T-helper 1 cell treated with Interleukin-12 subunit alpha and Interleukin-12 subunit beta and Interleukin-4 antibody, amounts not matched to agents 30 μg/mL and 1 μg/mL, for 36 hours (primary cell): ENCODE data around the gene OLFM1.
"Not testable (repeated sequence)": the region's sequence is repeated elsewhere in the genome, so short reads cannot be mapped to it uniquely, and the experiment has no call there.

ENCODE experiments used
- H3K27ac Mint-ChIP-seq: one replicate; pipeline ENCODE4 v1.8.0; 2021; ENCODE audit warnings: mild to moderate bottlenecking, mixed read lengths
- H3K27me3 Mint-ChIP-seq: one replicate; pipeline ENCODE4 v1.8.0; 2021; ENCODE audit warnings: low read depth, mixed read lengths
- H3K36me3 Mint-ChIP-seq: one replicate; pipeline ENCODE4 v1.8.0; 2021; ENCODE audit warnings: low read depth, mixed read lengths
- H3K4me1 Mint-ChIP-seq: one replicate; pipeline ENCODE4 v1.8.0; 2021; ENCODE audit warnings: low read depth, mixed read lengths
- H3K4me3 Mint-ChIP-seq: one replicate; pipeline ENCODE4 v1.8.0; 2021; ENCODE audit warnings: mild to moderate bottlenecking, moderate library complexity, mixed read lengths
- H3K9me3 Mint-ChIP-seq: one replicate; pipeline ENCODE4 v1.8.0; 2021; ENCODE audit warnings: mixed read lengths

The OLFM1 gene

DNA sequence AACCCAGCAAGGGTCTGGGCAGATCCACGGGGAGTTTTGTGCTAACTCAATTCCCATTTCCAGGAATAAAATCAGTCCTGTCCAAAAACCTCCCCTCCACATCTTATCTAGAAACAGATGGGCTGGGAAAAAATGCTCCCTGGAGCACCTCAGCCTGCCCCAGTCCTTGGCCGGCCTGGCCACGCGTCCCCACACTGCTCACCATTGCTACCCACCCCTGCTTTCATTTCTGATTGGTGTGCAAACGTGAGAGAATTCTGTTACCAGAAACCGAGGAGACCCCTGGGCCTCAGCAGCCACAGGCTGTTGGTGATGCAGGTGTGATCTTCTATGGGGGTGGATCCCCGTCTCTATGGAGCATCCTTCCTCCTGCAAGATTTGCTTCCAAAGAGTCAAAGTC is 38.0 kb upstream of the OLFM1 start:
- Mint-ChIP-seq H3K27ac (no peak overlapping the region), H3K36me3 (no peaks in the 10 kb centered on the region), H3K4me1 (no peaks in the 10 kb centered on the region), H3K27me3 (peaks cover 4% of the 10 kb centered on the region), H3K9me3 (no peaks in the 10 kb centered on the region), H3K4me3 (no peak overlapping the region)

DNA sequence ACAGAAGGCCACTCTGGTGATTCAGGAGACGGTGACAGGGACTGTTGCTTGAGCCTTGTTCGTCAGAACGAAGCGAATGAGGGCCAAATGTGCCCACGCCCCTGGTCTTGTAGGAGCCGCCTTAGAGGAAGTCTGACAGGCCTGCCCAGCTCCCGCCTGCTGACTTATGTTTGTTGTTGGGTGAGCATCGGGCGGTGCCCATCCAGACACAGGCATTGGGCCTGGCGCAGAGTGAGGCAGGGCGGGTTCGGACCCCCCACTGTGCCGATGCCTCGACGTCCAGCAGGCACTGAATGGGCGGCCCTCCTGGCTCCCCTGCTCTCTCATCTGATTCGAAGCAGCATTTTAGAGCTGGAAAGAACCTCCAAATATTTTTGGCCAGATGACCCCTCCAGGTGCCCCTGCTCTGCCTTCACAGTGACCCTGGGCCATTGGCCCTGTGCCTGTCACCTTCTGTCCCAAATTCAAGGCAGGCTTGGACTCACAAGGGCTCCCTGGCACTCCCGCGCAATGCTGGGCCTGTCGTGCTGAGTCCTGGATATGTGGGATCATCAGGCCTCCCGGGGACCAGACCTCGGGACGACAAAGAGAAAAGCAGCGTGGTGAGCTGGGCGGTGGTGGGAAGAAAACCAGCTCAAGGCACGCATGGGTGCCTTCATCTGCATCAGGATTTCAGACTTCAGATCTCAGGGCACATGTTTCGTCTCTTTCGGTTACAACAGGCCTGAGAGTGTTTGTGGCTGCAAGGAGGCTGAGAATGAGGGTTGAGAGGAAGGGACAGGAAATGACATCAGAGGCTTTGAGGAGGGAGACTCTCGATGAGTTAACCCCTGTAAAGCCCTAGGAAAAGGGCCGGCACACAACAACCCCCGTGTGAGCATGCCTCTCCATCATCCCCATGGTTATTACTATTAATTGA is 37.1 kb upstream of the OLFM1 start:
- H3K36me3 Mint-ChIP-seq, result no peaks in the 10 kb centered on the region
- H3K9me3 Mint-ChIP-seq, result no peaks in the 10 kb centered on the region
- no peak overlapping the region for H3K27ac Mint-ChIP-seq
- H3K27me3 Mint-ChIP-seq, result peaks cover 5% of the 10 kb centered on the region
- no peaks in the 10 kb centered on the region for H3K4me1 Mint-ChIP-seq
- no peak overlapping the region for H3K4me3 Mint-ChIP-seq

DNA sequence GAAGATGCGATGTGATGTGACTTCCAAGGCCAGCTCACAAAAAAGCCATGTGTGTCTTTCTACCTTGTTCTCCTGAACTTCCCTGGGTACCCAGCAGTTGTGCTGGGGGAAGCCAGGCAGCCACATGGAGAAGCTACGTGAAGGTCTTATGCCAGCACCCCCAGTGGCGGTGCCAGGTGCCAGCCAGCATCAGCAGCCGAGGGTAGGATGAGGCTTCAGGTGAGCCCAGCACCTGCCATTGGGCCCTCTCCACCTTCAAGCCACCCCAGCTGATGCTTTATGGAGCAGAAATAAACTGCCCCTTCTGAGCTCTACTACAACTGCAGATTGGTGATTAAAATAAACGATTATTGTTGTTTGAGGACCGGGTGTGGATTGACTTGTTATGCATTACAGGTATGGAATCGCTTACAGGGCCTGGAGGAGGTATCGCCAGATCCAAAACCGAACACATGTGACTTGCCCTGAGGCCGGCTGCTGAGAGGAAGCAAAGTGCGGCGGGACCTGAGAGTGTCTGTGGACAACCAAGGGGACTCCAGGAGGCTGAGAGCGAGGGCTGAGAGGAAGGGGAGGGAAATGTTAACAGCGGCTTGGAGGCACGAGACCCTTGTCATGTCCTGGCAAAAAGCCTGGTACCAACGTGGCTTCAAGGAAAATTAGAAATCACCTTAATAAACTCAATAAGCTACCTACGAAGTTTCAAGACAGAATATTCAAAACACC is 36.0 kb upstream of the OLFM1 start:
- Mint-ChIP-seq H3K36me3 (no peaks in the 10 kb centered on the region), H3K4me1 (no peaks in the 10 kb centered on the region), H3K27me3 (peaks cover 5% of the 10 kb centered on the region), H3K27ac (no peak overlapping the region), H3K4me3 (no peak overlapping the region), H3K9me3 (no peaks in the 10 kb centered on the region)

DNA sequence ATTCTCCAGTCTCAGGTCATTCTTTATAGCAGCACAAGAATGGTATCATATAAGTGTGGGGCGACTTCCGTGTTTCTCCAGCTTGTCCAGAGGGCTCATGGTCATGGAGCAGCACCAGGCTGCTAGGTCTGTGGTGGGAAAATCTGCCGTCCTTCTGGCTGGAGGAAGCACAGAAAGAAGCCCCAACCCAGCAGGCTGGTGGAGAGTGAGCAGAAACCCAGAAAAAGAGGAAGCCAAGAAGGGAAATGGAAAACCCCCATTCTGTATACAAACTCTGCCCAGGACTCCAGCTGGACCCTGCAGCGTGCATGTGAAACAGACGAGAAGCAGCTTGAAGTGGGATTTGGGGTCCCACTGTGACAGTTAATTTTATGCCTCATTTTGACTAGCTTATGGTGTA is 34.3 kb upstream of the OLFM1 start:
- Mint-ChIP-seq H3K27ac (no peak overlapping the region), H3K27me3 (peaks cover 9% of the 10 kb centered on the region), H3K9me3 (no peaks in the 10 kb centered on the region), H3K4me3 (no peak overlapping the region), H3K36me3 (no peaks in the 10 kb centered on the region), H3K4me1 (no peaks in the 10 kb centered on the region)

DNA sequence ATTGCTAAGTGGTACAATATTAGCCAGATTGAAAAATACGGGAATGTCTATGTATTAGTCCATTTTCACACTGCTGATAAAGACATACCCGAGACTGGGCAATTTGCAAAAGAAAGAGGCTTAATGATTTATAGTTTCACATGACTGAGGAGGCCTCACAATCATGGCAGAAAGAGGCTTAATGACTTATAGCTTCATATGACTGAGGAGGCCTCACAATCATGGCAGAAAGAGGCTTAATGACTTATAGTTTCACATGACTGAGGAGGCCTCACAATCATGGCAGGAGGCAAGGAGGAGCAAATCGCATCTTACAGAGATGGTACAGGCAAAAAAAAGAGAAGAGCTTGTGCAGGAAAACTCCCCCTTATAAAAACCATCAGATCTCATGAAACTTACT is 32.3 kb upstream of the OLFM1 start:
- H3K4me1 Mint-ChIP-seq, result no peaks in the 10 kb centered on the region
- no peaks in the 10 kb centered on the region for H3K36me3 Mint-ChIP-seq
- H3K9me3 Mint-ChIP-seq, result no peaks in the 10 kb centered on the region
- no peak overlapping the region for H3K27ac Mint-ChIP-seq
- H3K4me3 Mint-ChIP-seq, result no peak overlapping the region
- peaks cover 9% of the 10 kb centered on the region for H3K27me3 Mint-ChIP-seq

DNA sequence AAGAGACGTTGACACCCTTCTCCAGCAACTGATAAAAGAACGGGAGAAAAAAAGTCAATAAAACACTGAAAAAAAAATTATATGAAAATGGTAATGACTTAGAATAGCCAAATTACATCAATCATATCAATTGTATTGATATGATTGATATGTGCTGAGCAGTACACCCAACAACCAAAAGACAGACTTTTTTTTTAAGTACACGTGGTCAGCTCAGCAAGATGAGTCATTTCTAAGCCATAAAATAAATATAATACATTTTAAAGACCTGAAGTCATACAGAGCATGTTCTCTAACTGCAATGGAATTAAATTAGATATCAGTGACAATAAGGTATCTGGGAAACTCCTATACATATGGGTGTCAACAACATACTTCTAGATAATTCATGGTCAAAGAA is 30.9 kb upstream of the OLFM1 start:
- H3K9me3 Mint-ChIP-seq, result no peaks in the 10 kb centered on the region
- no peak overlapping the region for H3K4me3 Mint-ChIP-seq
- H3K4me1 Mint-ChIP-seq, result no peaks in the 10 kb centered on the region
- no peak overlapping the region for H3K27ac Mint-ChIP-seq
- peaks cover 9% of the 10 kb centered on the region for H3K27me3 Mint-ChIP-seq
- H3K36me3 Mint-ChIP-seq, result no peaks in the 10 kb centered on the region

DNA sequence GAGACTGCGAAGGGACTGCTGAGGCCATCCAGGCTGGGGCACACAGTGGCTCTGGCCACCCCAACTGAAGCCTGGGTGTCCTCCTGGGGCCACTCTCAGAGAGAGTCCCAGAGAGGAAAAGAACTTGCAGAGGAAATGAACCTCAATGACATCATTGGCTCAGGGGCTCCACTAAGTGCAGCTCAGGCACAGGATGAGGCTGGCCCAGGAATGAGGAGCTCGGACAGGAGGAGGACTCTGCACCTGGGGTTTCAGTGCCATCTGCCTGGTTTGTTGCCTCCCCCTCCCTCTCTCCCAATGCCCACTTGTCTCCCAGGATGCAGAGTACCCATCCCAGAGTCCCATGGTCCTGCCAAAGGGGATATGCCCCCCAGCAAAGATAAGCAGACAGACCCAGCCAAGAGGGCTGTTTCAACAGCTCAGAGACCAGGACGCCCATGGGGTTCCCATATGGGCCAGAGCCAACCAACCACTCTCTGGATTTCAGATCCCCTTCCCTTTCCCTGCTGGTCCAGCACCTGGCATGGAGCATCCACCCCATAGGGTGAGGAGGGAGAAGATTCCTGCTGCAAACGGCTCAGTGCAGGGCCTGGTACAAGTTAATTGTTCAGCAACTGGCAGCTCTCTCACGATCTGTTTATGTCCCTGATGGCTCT is 26.9 kb upstream of the OLFM1 start:
- peaks cover 9% of the 10 kb centered on the region for H3K9me3 Mint-ChIP-seq
- no peaks in the 10 kb centered on the region for H3K4me1 Mint-ChIP-seq
- H3K27me3 Mint-ChIP-seq, result peaks cover 4% of the 10 kb centered on the region
- H3K27ac Mint-ChIP-seq, result no peak overlapping the region
- H3K4me3 Mint-ChIP-seq, result no peak overlapping the region
- H3K36me3 Mint-ChIP-seq, result no peaks in the 10 kb centered on the region

DNA sequence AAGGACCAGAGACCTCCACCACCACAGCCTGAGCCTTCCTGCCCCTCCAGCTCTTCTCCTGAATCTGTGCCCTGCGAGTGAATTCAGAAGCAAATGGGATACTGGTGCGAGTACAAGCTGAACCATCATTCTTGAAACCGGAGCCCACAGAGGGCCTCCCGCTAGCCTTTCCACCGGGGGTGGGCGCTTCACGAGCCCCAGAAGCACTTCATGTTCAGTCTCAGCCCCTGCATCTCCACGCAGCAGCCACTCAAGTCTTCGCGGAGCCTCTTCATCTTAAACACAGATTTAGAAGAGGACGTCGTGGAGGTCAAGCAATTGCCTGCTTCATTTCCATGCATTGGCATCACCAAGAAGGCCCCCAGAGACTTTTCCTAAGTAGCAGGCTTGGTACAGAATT is 26.0 kb upstream of the OLFM1 start:
- peaks cover 9% of the 10 kb centered on the region for H3K9me3 Mint-ChIP-seq
- peaks cover 4% of the 10 kb centered on the region for H3K27me3 Mint-ChIP-seq
- no peaks in the 10 kb centered on the region for H3K4me1 Mint-ChIP-seq
- no peaks in the 10 kb centered on the region for H3K36me3 Mint-ChIP-seq
- H3K4me3 Mint-ChIP-seq, result no peak overlapping the region
- H3K27ac Mint-ChIP-seq, result no peak overlapping the region

DNA sequence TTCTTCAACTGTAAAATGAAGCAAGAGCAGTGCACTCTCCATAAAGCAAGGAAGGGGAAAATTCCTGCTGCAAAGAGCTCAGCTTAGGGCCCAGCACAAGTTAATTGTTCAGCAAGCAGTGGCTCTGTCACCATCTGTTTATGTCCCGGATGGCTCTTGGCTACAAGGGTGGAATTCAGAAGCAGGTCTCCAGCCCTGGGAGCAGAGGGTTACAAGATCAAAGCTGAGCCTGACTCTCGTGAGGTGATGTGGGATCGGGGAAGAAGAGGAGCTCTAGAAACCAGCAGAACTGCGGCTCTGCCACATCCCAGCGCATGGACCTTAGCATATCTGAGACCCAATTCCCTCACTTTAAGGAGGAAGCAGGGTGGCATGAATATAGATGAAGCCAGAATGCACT is 25.2 kb upstream of the OLFM1 start:
- Mint-ChIP-seq H3K27ac (no peak overlapping the region), H3K36me3 (no peaks in the 10 kb centered on the region), H3K9me3 (peaks cover 9% of the 10 kb centered on the region), H3K4me1 (no peaks in the 10 kb centered on the region), H3K27me3 (no peaks in the 10 kb centered on the region), H3K4me3 (no peak overlapping the region)

DNA sequence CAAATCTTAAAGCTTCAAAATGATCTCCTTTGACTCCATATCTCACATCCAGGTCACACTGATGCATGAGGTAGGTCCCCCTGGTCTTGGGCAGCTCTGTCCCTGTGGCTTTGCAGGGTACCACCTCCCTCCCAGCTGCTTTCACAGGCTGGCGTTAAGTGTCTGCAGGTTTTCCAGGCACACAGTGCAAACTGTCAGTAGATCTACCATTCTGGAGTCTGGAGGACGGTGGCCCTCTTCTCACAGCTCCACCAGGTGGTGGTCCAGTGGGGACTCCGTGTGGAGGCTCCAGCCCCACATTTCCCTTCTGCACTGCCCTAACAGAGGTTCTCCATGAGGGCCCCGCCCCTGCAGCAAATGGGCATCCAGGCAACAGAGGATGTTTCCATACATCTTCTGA is 24.0 kb upstream of the OLFM1 start:
- H3K36me3 Mint-ChIP-seq, H3K27ac Mint-ChIP-seq, H3K9me3 Mint-ChIP-seq, H3K4me3 Mint-ChIP-seq, H3K27me3 Mint-ChIP-seq, H3K4me1 Mint-ChIP-seq: not testable (repeated sequence)

DNA sequence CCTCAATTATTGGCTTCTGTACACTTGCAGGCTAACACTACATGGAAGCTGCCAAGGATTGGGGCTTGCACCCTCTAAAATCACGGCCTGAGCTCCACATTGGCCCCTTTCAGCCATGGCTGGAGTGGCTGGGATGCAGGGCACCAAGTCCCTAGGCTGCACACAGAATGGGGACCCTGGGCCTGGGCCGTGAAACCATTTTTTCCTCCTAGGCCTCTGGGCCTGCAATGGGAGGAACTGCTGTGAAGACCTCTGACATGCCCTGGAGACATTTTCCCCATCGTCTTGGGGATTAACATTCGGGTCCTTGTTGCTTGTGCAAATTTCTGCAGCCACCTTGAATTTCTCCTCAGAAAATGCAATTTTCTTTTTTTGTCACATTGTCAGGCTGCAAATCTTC is 23.6 kb upstream of the OLFM1 start:
- H3K9me3 Mint-ChIP-seq, H3K4me3 Mint-ChIP-seq, H3K36me3 Mint-ChIP-seq, H3K27ac Mint-ChIP-seq, H3K27me3 Mint-ChIP-seq, H3K4me1 Mint-ChIP-seq: not testable (repeated sequence)

DNA sequence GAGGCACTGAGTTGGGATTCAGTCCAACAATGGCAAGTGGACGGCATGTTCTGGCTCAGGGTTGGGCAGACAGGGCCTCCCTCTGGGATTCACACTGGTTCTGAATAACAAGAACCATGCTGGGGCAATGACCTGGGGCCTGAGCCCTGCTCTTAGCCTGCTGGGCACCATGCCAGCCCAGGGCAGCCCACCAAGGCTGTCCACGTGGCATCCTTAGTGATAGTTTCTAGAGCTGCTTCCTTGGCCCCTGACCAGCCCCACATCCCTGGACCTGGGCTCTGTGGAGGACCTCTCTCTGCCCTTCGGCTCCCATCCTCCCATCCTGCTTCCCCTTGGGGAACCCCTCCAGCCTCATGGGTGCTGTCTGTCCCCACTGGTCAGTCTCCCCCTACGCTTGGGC is 22.3 kb upstream of the OLFM1 start:
- Mint-ChIP-seq H3K36me3 (no peaks in the 10 kb centered on the region), H3K9me3 (peaks cover 9% of the 10 kb centered on the region), H3K4me3 (no peak overlapping the region), H3K27me3 (no peaks in the 10 kb centered on the region), H3K4me1 (no peaks in the 10 kb centered on the region), H3K27ac (no peak overlapping the region)

DNA sequence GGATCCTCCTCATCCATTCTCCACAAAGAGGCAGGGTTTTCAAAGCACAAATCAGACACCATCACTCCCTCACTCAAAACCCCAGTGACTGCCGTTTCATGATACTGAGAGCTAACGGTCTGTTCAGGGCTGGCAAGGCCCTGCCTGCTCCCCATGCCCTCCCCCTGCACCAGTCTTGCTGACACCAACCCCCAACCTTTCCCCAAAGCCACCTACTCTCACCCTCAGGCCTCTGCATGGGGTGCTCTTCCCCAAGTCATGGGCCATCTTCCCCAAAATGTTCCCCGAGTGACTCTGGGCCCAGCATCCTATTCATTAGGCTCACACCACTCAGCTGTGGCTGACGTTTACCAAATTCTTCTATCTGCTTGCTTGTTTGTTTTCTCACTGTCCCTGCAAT is 21.7 kb upstream of the OLFM1 start:
- H3K9me3 Mint-ChIP-seq, result peaks cover 9% of the 10 kb centered on the region
- H3K27me3 Mint-ChIP-seq, result no peaks in the 10 kb centered on the region
- H3K4me3 Mint-ChIP-seq, result no peak overlapping the region
- no peaks in the 10 kb centered on the region for H3K4me1 Mint-ChIP-seq
- no peaks in the 10 kb centered on the region for H3K36me3 Mint-ChIP-seq
- H3K27ac Mint-ChIP-seq, result no peak overlapping the region

DNA sequence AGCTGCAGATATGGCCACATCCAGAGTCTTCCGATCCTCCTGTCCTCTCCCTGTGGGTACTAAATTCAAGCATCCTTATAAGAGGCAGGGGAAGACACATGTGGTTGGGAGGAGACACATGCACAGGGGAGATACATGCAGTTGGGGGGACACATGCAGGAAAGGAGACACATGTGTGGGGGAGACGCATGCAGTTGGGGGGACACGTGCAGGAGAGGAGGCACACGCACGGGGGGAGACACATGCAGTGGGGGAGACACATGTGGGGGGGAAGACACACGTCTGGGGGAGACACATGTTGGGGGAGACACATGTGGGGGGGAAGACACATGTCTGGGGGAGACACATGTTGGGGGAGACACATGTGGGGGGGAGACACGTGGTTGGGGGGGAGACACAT is 21.2 kb upstream of the OLFM1 start:
- Mint-ChIP-seq H3K36me3 (no peaks in the 10 kb centered on the region), H3K27ac (no peak overlapping the region), H3K4me3 (no peak overlapping the region), H3K9me3 (peaks cover 9% of the 10 kb centered on the region), H3K27me3 (no peaks in the 10 kb centered on the region), H3K4me1 (no peaks in the 10 kb centered on the region)
